Liver (tissue), 9 donors: ENCODE results near the gene ZNF710. TPM values are rescaled to one million over a fixed set of nuclear protein-coding genes. Genes with fewer than 3 reads are reported as not detected.

ENCODE experiments used
- DNase-seq: peaks from one replicate; pipeline ENCODE4 v3.0.0-alpha.2; 2017; ENCODE audit warnings: low spot score
- H3K27ac ChIP-seq, 2 donors: one replicate each; pipeline ENCODE4 v1.7.0; 2013; ENCODE audit warnings: inconsistent platforms in 2 of 2, low read length in 2 of 2, control low read depth in 1 of 2, low read depth in 1 of 2, mild to moderate bottlenecking in 1 of 2
- H3K27me3 ChIP-seq, 4 donors: one replicate each; pipeline versions ENCODE4 v1.6.1 to v1.7.0; 2013; ENCODE audit warnings: low read length in 3 of 4, inconsistent platforms in 1 of 4, mild to moderate bottlenecking in 1 of 4, moderate library complexity in 1 of 4; ENCODE audit not compliant: control insufficient read depth in 4 of 4, insufficient read depth in 4 of 4
- H3K36me3 ChIP-seq, 4 donors: one replicate each; pipeline versions ENCODE4 v1.6.1 to v1.7.0; 2013; ENCODE audit warnings: low read length in 3 of 4, mild to moderate bottlenecking in 3 of 4, low read depth in 1 of 4, moderate library complexity in 1 of 4; ENCODE audit not compliant: control insufficient read depth in 4 of 4, insufficient read depth in 3 of 4
- H3K4me1 ChIP-seq, 4 donors: one replicate each; pipeline versions ENCODE4 v1.6.1 to v1.7.0; 2013; ENCODE audit warnings: low read length in 3 of 4, mild to moderate bottlenecking in 3 of 4, moderate library complexity in 1 of 4; ENCODE audit not compliant: control insufficient read depth in 4 of 4, insufficient read depth in 4 of 4
- H3K4me3 ChIP-seq, 3 donors: one replicate each; pipeline versions ENCODE4 v1.6.1 to v1.7.0; 2013; ENCODE audit warnings: low read length in 3 of 3, control low read depth in 1 of 3, low read depth in 1 of 3, mild to moderate bottlenecking in 1 of 3
- H3K9ac ChIP-seq, 2 donors: one replicate each; pipeline ENCODE4 v1.7.0; 2013; ENCODE audit warnings: low read length in 2 of 2, mild to moderate bottlenecking in 2 of 2, moderate library complexity in 2 of 2, control low read depth in 1 of 2, low read depth in 1 of 2
- H3K9me3 ChIP-seq, 4 donors: one replicate each; pipeline versions ENCODE4 v1.6.1 to v1.7.0; 2013; ENCODE audit warnings: low read length in 3 of 4; ENCODE audit not compliant: control insufficient read depth in 4 of 4
- ATF3 ChIP-seq: IDR thresholded peaks from 2 replicates; pipeline ENCODE4 v1.6.1; 2016; ENCODE audit warnings: antibody characterized with exemption
- CTCF ChIP-seq: fragments of 150-350 bp; IDR thresholded peaks from 2 replicates; pipeline ENCODE4 v1.5.1; 2017; ENCODE audit warnings: improper control_type of control experiment, low read depth, low read length; ENCODE audit not compliant: missing input control
- EGR1 ChIP-seq, 2 donors: IDR thresholded peaks; 2 replicates each; pipeline ENCODE4 v1.6.1; 2016 to 2018; ENCODE audit warnings: antibody characterized with exemption in 2 of 2, low read depth in 2 of 2
- FOXA1 ChIP-seq: IDR thresholded peaks from 2 replicates; pipeline ENCODE4 v1.6.1; 2016; ENCODE audit warnings: antibody characterized with exemption
- FOXA2 ChIP-seq: IDR thresholded peaks from 2 replicates; pipeline ENCODE4 v1.6.1; 2016; ENCODE audit warnings: antibody characterized with exemption
- GABPA ChIP-seq, 2 donors: IDR thresholded peaks in 1 of 2; conservative IDR thresholded peaks in 1 of 2; 2 replicates each; pipeline ENCODE4 v1.6.1; 2016; ENCODE audit warnings: antibody characterized with exemption in 2 of 2, mild to moderate bottlenecking in 1 of 2, moderate library complexity in 1 of 2
- HNF4A ChIP-seq, 2 donors: conservative IDR thresholded peaks; 2 replicates each; pipeline ENCODE4 v1.6.1; 2016; ENCODE audit warnings: antibody characterized with exemption in 2 of 2, mild to moderate bottlenecking in 2 of 2
- HNF4G ChIP-seq: IDR thresholded peaks from 2 replicates; pipeline ENCODE4 v1.6.1; 2016; ENCODE audit warnings: antibody characterized with exemption
- JUND ChIP-seq, 2 donors: IDR thresholded peaks; 2 replicates each; pipeline ENCODE4 v1.6.1; 2016; ENCODE audit warnings: antibody characterized with exemption in 2 of 2
- NR2F2 ChIP-seq: IDR thresholded peaks from 2 replicates; pipeline ENCODE4 v1.6.1; 2016; ENCODE audit warnings: antibody characterized with exemption
- RAD21 ChIP-seq, 2 donors: IDR thresholded peaks; 2 replicates each; pipeline ENCODE4 v1.6.1; 2016; ENCODE audit warnings: antibody characterized with exemption in 2 of 2, mild to moderate bottlenecking in 2 of 2
- REST ChIP-seq: IDR thresholded peaks from 2 replicates; pipeline ENCODE4 v1.6.1; 2016; ENCODE audit warnings: antibody characterized with exemption, mild to moderate bottlenecking
- RXRA ChIP-seq, 2 donors: IDR thresholded peaks; 2 replicates each; pipeline ENCODE4 v1.6.1; 2017 to 2018; ENCODE audit warnings: antibody characterized with exemption in 2 of 2, mild to moderate bottlenecking in 1 of 2
- SP1 ChIP-seq: IDR thresholded peaks from 2 replicates; pipeline ENCODE4 v1.6.1; 2018; ENCODE audit warnings: antibody characterized with exemption, mild to moderate bottlenecking
- TAF1 ChIP-seq: conservative IDR thresholded peaks from 2 replicates; pipeline ENCODE4 v1.6.1; 2016; ENCODE audit warnings: antibody characterized with exemption, mild to moderate bottlenecking
- YY1 ChIP-seq: IDR thresholded peaks from 2 replicates; pipeline ENCODE4 v1.6.1; 2016; ENCODE audit warnings: antibody characterized with exemption, mild to moderate bottlenecking
- ZBTB33 ChIP-seq: IDR thresholded peaks from 2 replicates; pipeline ENCODE4 v1.6.1; 2016; ENCODE audit warnings: antibody characterized with exemption
- WGBS: extraction: QIAGEN DNeasy Blood & Tissue Kit; methylation state at CpG from one replicate; pipeline ENCODE4 v1.1.7; 2013; 5-methylcytosine and 5-hydroxymethylcytosine counted together
- polyA plus RNA-seq, 2 donors: library from polyadenylated mRNA; stranded (reverse) in 1 of 2; unstranded in 1 of 2; fragments of 200-250 nt in 1 of 2; fragments of >200 nt in 1 of 2; fragmentation: Nextera tagmentation in 1 of 2; extraction: Ambion mirVana in 1 of 2; gene quantifications; one replicate each; pipeline versions ENCODE4 v1.2.1 to v1.2.3, GENCODE V29; 2013 to 2015
- total RNA-seq, 2 donors: library from RNA; depleted of rRNA; stranded (reverse); fragments of >200 nt; gene quantifications; one replicate each; pipeline ENCODE4 v1.2.3, GENCODE V29; 2014
- donor health status: healthy.
- donor health status: healthy.
- donor health status: healthy.
- donor health status: healthy.
- donor health status: healthy.

ZNF710 gene
- total and polyA plus RNA-seq, 4 donors, result 1.9 to 15.3 (median 5.4) TPM

GRCh38 chr15:89999676-90000185, 1.4 kb upstream of the ZNF710 start:
- Histone ChIP-seq H3K4me3 (no peak overlapping the region), H3K27ac (peak overlapping the region; percentile 31 to 60), H3K9me3 (no peaks in the 10 kb centered on the region), H3K4me1 (peaks cover 3 to 12% (median 7%) of the 10 kb centered on the region in 4 donors), H3K9ac (no peak overlapping the region), H3K27me3 (no peaks in the 10 kb centered on the region), H3K36me3 (no peaks in the 10 kb centered on the region)
- TF ChIP-seq HNF4A (conservative IDR thresholded peaks at IDR 0.05) (no peak), CTCF (no peak), SP1 (no peak), GABPA (IDR thresholded peaks at IDR 0.05 in 1 of 2, conservative IDR thresholded peaks at IDR 0.05 in 1 of 2) (no peak), NR2F2 (peak; percentile 58), FOXA1 (no peak), FOXA2 (no peak), YY1 (no peak)
- 62% methylated on average over 14 of the region's 14 CpGs for WGBS
- DNase-seq, result no peak

- WGBS, result 45% methylated on average over 63 of the region's 63 CpGs
- DNase-seq, result peak; percentile 45
- TF ChIP-seq HNF4G (no peak), GABPA (IDR thresholded peaks at IDR 0.05 in 1 of 2, conservative IDR thresholded peaks at IDR 0.05 in 1 of 2) (no peak), RAD21 (IDR thresholded peaks at IDR 0.05) (no peak), ZBTB33 (no peak), HNF4A (conservative IDR thresholded peaks at IDR 0.05) (no peak), FOXA2 (no peak), ATF3 (no peak), YY1 (no peak), RXRA (IDR thresholded peaks at IDR 0.05) (no peak), EGR1 (IDR thresholded peaks at IDR 0.05; ENCODE audit: low read depth in 2 of 2) (no peak), NR2F2 (no peak), CTCF (no peak), REST (no peak), TAF1 (no peak), FOXA1 (no peak), SP1 (no peak), JUND (IDR thresholded peaks at IDR 0.05) (no peak)
- Histone ChIP-seq H3K9me3 (no peaks in the 10 kb centered on the region), H3K9ac (no peak overlapping the region), H3K4me3 (peak overlapping the region in 1 of 3 donors; percentile 85), H3K36me3 (no peaks in the 10 kb centered on the region), H3K27ac (peak overlapping the region; percentile 31 to 60), H3K4me1 (peaks cover 3 to 12% (median 9%) of the 10 kb centered on the region in 4 donors), H3K27me3 (no peaks in the 10 kb centered on the region)
These were observed 730 bp upstream of the ZNF710 start for GRCh38 chr15:90000186-90001001.
